HG03175 (cell line): ENCODE measurements around the gene EIF2D.

Experiments
- ATAC-seq: cut with Tn5 transposase; IDR thresholded peaks from one replicate; pipeline ENCODE4 v1.9.1; 2021; ENCODE audit warnings: mild to moderate bottlenecking, moderate library complexity; ENCODE audit not compliant: unreplicated experiment

The EIF2D gene

GRCh38 chr1:206554211-206554610, 58.1 kb downstream of the EIF2D start:
- no peak for ATAC-seq

- ATAC-seq = no peak
Observed at GRCh38 chr1:206551986-206552326, 60.3 kb downstream of the EIF2D start.

GRCh38 chr1:206551296-206551985, 60.8 kb downstream of the EIF2D start:
- ATAC-seq = no peak

GRCh38 chr1:206550446-206550845, 61.8 kb downstream of the EIF2D start:
- no peak for ATAC-seq

GRCh38 chr1:206547104-206547503, 65.2 kb downstream of the EIF2D start:
- no peak for ATAC-seq

GRCh38 chr1:206545351-206545750, 66.9 kb downstream of the EIF2D start:
- ATAC-seq = no peak

- ATAC-seq = peak; percentile 73
Observed at GRCh38 chr1:206544562-206545257, 67.6 kb downstream of the EIF2D start.
